ENCODE data around the gene CNOT1.
A peak's percentile ranks its signal among the peaks of the same experiment; 100 is the strongest.
"Not testable (repeated sequence)": the region's sequence is repeated elsewhere in the genome, so short reads cannot be mapped to it uniquely, and the experiment has no call there.

The CNOT1 gene

DNA sequence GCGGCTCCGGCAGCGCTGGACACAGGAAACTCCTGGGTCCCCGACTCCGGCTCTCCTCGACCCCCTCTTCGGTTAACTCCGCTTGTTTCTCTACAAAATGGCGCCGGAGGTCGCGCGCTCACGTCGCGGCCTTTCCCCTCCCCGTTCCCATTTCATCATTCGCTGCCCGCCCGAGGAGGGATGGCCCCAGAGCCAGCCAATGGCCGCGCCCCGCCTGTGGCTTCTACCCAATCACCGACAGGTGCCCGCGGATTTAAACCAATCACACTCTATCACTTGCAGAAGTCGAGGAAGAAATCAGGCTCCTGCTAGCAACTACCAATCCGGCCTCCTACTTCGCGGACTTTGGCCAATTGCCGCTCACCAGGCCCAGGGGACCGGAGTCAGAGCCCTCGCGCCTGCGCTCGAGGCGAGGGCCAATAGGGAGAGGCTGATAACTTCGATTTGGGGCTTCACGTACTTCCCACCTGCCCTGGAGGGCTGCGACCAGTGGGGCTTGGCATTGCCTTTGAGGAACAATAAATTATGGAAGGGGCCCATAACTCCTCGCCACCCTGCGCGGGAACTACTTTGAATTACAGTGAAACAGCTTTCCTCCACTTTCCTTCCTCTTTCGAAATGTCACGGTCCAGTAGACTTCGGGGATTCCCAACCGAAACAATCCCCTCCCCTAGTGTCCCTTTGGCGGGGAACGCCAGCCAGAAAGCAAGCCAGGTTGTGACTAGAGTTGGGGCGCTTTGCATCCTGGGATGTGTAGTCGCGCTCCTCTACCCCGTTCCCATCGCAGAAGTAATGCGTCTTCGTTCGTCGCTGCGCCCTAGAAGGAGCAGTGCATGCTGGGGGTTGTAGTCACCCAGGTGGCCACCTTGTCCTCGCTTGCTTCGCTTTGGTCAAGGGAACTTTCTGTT is at the start of gene CNOT1:
CNOT1 (minus strand) TSS at position 94 of the 908 bp plus-strand sequence. CDS start 30,489 bp downstream, outside the sequence.
- peak; percentile 99 for DNase-seq (ENCODE audit: low spot score)

- DNase-seq (ENCODE audit: low spot score): no peak
These were observed 49.1 kb upstream of the CNOT1 start for GRCh38 chr16:58678716-58679115.

DNA sequence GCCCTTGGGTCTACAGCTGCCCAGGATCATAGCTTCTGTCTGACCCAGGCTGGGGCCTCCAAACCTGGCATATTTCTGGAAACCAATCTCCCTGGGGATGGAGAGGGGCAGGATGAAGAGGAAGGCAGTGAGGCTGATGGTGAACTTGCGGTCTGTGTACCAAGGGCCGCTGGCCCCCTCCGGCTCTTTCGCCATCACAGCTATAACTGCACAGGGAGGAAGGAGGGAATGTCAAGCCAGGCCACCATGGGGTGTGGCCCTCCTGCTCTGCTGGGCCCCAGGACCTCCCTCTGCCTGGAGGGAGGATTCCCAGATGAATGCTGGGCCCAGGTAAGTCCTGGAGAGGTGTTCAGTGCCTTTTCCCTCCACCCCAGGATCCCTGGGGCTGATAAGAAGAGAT is 48.6 kb upstream of the CNOT1 start:
- DNase-seq (ENCODE audit: low spot score): no peak

DNA sequence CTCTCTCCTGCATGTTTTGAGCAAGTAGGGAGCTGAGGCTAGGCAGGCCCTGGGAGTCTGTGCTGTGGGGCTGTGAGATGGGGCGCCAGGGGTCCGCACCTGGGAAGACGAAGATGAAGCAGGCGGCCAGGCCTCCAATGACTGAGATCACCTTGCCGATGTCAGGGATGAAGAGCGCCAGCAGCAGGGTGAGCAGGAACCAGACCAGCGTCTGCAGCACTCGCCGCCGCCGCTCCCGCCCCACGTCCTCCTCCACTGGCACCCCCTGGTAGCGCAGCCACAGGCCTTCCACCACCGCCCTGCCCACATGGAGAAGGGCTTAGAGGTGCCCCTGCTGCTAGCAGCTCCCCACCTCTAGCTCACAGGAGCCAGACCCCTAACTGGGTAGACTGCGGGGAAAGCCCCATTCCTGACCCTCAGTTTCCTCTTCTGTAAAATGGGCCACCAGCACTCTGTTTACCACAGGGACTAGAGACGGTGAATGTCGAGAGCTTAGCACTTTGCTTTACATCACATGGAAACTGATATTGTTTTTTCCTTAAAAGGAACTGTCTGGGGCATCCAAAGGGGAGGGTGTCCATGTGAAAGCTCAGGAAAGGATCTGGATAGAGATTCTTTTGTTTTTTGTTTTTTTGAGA is 41.4 kb upstream of the CNOT1 start:
- DNase-seq (ENCODE audit: low spot score): no peak

- DNase-seq (ENCODE audit: low spot score): no peak
These were observed 40.6 kb upstream of the CNOT1 start for GRCh38 chr16:58670177-58670576.

DNA sequence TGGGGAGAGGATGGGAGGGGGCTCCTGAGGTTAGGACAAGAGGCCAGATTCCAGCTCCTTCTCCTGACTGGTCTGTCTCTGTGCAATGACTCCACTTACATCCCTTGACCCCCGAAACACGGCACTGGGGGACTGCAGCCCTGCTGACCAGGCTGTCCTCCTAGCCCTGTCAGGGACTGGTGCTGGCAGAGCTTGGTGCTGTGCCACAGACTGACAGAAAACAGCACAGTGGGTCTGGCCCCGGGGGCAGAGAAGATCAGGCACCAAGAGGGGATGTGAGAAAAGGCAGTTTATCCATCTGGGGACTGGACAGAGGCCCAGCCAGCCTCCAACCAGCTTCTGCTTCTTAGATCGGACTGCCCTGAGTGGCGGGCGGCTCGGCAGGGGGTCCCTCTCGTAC is 35.6 kb upstream of the CNOT1 start:
- no peak for DNase-seq (ENCODE audit: low spot score)

DNA sequence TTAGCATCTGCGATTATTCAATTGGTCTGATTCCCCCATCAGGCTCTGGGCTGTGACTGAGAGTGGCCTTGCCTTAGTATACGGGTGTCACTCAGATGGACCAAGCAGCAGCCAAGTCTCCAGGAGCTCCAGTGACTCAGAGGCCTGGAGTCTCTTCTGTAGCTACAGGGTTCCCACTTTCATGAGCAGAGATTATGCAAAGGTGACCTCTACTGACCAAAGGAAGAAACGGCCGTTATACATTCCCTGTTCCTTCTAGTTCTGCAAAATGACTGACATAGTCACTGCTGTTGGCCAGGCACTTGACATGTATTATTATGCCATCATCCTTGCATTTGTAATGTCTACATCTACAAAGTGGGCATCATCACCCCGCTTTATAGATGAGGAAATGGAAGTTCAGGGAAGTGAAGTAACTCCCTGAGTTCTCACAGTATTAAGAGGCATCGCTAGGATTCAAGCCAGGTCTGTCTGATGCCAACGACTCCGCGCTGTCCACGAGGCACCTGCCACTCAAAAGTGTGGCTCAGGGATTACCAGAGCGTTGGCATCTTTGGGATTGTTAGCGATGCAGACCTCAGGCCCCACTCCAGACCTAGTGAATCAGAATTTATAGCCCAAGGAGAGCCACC is 31.7 kb upstream of the CNOT1 start:
- peak; percentile 76 for DNase-seq (ENCODE audit: low spot score)

DNA sequence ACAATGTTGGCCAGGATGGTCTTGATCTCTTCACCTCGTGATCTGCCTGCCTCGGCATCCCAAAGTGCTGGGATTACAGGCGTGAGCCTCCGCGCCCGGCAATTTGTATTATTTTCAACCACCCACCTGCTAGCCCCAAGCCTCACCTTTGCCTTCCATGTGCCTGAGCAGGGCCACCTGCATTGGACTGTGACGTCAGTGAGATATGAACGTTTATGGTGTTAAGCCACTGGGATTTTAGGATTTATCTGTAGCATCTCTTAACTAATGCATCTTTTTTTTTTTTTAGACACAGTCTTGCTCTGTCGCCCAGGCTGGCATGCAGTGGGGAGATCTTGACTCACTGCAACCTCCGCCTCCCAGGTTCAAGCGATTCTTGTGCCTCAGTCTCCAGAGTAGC is 30.3 kb upstream of the CNOT1 start:
- not testable (repeated sequence) for DNase-seq (ENCODE audit: low spot score)

DNA sequence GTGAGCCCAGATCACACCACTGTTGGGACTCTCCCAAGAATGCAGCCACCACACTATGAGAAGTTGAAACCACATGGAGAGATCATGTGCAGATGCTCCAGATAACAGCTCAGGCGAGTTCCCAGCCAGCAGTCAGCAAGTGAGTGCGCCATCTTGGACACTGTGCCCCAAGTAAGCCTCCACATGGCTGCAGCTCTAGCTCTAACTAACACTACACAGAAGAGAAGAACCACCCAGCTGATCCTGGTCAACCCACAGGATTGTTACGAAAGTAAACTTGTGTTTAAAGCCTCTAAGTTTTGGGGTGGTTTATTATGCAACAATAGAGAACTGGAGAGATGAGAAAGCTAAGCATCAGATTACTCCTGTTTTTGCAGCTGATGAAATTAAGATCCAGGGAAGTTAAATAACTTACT is 29.2 kb upstream of the CNOT1 start:
- DNase-seq (ENCODE audit: low spot score): no peak

- no peak for DNase-seq (ENCODE audit: low spot score)
These were observed 27.3 kb upstream of the CNOT1 start for GRCh38 chr16:58656899-58657298.

GRCh38 chr16:58655215-58655596 is 25.6 kb upstream of the CNOT1 start:
- DNase-seq (ENCODE audit: low spot score): no peak

- no peak for DNase-seq (ENCODE audit: low spot score)
These were observed 25.1 kb upstream of the CNOT1 start for GRCh38 chr16:58654560-58655214.

GRCh38 chr16:58652741-58653140 is 23.1 kb upstream of the CNOT1 start:
- DNase-seq (ENCODE audit: low spot score): no peak

GRCh38 chr16:58651965-58652348 is 22.3 kb upstream of the CNOT1 start:
- no peak for DNase-seq (ENCODE audit: low spot score)

GRCh38 chr16:58649707-58650106 is 20.1 kb upstream of the CNOT1 start:
- DNase-seq (ENCODE audit: low spot score): no peak

DNA sequence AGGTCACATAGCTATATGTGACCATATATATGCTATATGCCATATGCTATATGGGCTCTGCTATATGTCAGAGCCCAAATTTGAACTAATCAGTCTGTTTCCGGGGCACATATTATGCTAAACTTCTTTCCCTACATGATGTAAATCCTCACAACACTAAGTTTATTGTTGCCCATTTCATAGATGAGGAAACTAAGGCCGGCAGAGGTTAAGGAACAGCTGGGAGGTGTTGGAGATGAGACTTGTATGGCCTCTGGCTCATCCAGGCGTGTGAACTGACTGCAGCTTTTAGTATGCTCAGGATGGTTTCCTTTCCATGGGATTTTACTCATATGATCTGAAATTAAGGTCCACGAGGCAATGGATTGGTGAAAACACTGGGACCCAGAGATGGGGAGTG is 17.5 kb upstream of the CNOT1 start:
- no peak for DNase-seq (ENCODE audit: low spot score)

DNA sequence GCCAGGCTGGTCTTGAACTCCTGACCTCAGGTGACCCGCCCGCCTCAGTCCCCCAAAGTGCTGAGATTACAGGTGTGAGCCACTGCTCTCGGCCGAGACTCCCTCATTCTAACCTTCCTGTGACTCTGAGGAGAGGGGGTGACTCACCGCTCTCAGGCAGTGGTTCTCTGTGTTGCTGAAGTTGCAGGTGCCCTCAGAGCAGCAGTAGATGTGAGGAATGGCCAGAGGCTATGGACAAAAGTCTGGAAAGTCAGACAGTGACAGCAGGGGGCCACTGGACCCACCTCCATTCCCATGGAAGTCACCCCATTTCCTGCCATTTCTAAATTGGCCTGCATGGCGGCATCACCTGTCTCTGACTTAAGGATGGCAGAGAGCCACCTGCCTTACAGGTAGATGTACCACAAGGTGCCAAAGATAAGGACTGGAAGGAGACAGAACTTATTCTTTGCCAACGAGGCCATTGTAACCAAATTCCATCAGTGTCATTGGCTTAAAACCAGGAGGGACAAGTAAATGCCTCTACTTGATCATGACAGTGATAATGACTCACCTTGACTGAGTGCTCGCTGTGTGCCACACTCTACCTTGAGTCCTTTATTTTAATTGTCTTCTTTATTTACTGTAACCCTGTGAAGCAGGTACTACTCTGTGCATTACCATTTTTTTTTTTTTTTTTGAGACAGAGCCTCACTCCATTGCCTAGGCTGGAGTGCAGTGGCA is 15.3 kb upstream of the CNOT1 start:
- DNase-seq (ENCODE audit: low spot score): no peak

DNA sequence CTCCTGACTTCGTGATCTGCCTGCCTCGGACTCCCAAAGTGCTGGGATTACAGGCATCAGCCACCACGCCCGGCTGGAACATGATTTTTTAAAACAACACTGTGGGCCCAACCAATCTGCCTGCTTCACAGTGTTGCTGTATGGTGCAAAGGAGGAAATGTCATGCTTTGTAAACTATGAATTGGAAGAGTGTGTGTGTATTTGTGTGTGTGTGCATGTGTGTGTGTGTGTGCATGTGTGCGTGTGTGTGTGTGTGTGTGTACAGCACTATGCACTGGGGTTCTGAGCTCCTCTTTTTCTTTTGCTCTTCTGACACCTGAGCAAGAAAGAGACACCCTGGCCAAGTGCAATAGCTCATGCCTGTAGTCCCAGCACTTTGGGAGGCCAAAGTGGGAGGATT is 14.5 kb upstream of the CNOT1 start:
- DNase-seq (ENCODE audit: low spot score): no peak

DNA sequence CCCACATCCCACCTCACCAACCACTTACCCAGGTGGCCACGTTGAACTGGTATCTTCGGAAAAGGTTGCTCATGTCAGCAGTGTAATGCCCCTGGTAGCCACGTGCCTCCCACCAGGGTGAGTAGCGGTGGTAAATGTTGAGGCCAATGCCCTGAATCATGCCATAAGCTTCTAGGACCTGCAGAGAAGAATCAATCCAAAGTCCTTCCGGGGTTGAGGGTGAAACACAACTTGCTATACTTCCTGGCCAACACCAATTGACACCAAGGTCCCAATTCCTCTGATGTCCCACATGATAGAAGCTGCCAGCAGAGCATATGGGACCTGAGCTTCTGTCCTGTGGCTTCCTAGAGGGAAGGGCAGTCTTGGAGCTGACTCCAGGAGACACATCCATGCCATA is 11.3 kb upstream of the CNOT1 start:
- DNase-seq (ENCODE audit: low spot score): no peak

- DNase-seq (ENCODE audit: low spot score): no peak
These were observed 10.2 kb upstream of the CNOT1 start for GRCh38 chr16:58639836-58640235.

GRCh38 chr16:58639230-58639629 is 9.6 kb upstream of the CNOT1 start:
- no peak for DNase-seq (ENCODE audit: low spot score)
